NCI-H2029 treated with DMSO at 0.1 percent for 48 hours (cell line): ENCODE data around the gene MAG.
"Not testable (repeated sequence)": the region's sequence is repeated elsewhere in the genome, so short reads cannot be mapped to it uniquely, and the experiment has no call there.

Source experiments
- DNase-seq: peaks from one replicate; lab custom pipeline; 2025; lab: John Stamatoyannopoulos, UW

The MAG gene

GRCh38 chr19:35281303-35281702 lies 10.7 kb upstream of the MAG start:
- no peak for DNase-seq

- DNase-seq, result no peak
Measured at GRCh38 chr19:35284153-35285094, 7.5 kb upstream of the MAG start.

GRCh38 chr19:35285095-35285449 lies 6.9 kb upstream of the MAG start:
- DNase-seq, result no peak

- DNase-seq, result not testable (repeated sequence)
Measured at GRCh38 chr19:35285465-35285864, 6.5 kb upstream of the MAG start.

GRCh38 chr19:35286101-35286500 lies 5.9 kb upstream of the MAG start:
- not testable (repeated sequence) for DNase-seq

GRCh38 chr19:35287713-35288112 lies 4.2 kb upstream of the MAG start:
- DNase-seq, result no peak

- DNase-seq, result no peak
Measured at GRCh38 chr19:35288331-35288730, 3.6 kb upstream of the MAG start.

- no peak for DNase-seq
Measured at GRCh38 chr19:35288906-35289305, 3.1 kb upstream of the MAG start.

GRCh38 chr19:35290381-35291127 lies 1.4 kb upstream of the MAG start:
- DNase-seq, result no peak

GRCh38 chr19:35291259-35291658 lies 702 bp upstream of the MAG start:
- DNase-seq, result no peak

- peak; percentile 17 for DNase-seq
Measured at GRCh38 chr19:35292421-35293362, 731 bp downstream of the MAG start.

GRCh38 chr19:35293363-35293739 lies 1.4 kb downstream of the MAG start:
- no peak for DNase-seq

- DNase-seq, result no peak
Measured at GRCh38 chr19:35293808-35294207, 1.8 kb downstream of the MAG start.

- no peak for DNase-seq
Measured at GRCh38 chr19:35294328-35294727, 2.4 kb downstream of the MAG start.

- DNase-seq, result no peak
Measured at GRCh38 chr19:35294859-35295791, 3.2 kb downstream of the MAG start.

- no peak for DNase-seq
Measured at GRCh38 chr19:35295792-35296462, 4.0 kb downstream of the MAG start.

- no peak for DNase-seq
Measured at GRCh38 chr19:35296644-35297514, 4.9 kb downstream of the MAG start.

GRCh38 chr19:35297515-35297848 lies 5.5 kb downstream of the MAG start:
- no peak for DNase-seq

- DNase-seq, result no peak
Measured at GRCh38 chr19:35297922-35298321, 6.0 kb downstream of the MAG start.

- DNase-seq, result no peak
Measured at GRCh38 chr19:35298561-35298972, 6.6 kb downstream of the MAG start.
